Stimulated activated CD8-positive, alpha-beta memory T cell treated with anti-CD3 and anti-CD28 coated beads, Interleukin-7, amount 100 ng/mL, for 4 hours (primary cell): ENCODE data around the gene HTRA2.
"Not testable (repeated sequence)": the region's sequence is repeated elsewhere in the genome, so short reads cannot be mapped to it uniquely, and the experiment has no call there.

ENCODE experiments used
- DNase-seq, 2 donors: peaks; one replicate each; pipeline ENCODE4 v3.0.0-alpha.2; 2020; ENCODE audit warnings: low read depth in 2 of 2

Gene HTRA2

DNA sequence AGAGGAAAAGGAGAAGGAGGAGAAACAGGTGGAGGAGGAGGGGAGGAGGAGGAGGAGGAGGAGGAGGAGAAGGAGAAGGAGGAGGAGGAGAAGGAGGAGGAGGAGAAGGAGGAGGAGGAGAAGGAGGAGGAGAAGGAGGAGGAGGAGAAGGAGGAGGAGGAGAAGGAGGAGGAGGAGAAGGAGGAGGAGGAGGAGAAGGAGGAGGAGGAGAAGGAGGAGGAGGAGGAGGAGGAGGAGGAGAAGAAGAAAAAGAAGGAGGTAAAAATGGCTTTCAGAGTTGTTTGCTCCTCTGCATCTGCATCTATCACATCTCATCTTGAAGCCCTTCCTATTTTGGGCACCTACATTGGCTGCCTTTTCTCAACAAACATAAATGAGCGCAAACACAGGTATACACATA is 31.3 kb downstream of the HTRA2 start:
- not testable (repeated sequence) for DNase-seq

DNA sequence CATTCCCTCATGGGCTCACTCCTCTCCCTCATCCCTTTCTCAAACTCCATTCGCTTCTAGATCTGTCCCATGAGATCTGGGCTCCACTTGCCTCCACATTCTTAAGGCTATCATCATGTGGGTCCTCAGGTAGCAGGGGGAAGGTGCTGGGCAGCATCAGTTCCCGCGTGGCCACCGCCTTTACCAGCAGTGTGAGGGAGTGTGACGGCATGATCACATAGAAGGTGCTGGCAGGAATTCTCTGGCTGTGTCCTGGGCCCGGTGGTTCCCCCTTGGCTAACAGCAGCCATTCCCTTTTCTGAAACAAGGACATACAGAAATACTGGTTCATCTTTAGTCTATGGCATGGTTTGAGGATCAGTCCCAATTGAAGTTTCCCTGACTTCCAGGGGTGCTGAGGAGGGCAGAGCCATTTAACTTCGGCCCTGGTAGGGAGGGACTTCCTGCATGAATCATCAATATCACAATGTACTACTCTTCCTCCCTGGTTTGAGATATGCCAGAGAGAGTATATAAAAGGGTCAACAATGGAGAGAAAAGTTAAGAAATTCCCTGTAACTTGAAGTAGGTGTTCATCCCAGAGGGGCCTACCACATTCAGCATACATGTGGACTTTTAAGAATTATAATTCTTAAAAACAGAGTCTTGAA is 32.5 kb downstream of the HTRA2 start:
- no peak for DNase-seq

DNA sequence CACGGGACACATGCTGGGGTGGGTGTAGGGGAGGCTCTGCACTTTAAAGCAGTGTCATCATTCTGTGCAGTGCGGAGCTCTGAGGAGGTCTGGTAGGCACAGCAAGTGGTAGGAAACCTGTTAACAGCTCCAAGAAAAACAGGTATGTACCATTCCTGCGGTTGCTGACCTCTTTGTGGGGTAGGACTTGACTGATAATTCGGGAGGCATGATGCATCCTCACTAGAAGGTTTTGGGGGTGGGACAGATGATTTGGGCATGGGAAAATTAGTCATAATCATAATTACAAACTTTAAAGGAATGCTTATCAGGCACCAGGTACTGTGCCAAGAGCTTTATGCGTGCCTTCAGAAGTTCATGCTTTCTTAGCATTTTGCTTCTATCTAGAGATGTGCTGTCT is 34.5 kb downstream of the HTRA2 start:
- DNase-seq, result no peak

DNA sequence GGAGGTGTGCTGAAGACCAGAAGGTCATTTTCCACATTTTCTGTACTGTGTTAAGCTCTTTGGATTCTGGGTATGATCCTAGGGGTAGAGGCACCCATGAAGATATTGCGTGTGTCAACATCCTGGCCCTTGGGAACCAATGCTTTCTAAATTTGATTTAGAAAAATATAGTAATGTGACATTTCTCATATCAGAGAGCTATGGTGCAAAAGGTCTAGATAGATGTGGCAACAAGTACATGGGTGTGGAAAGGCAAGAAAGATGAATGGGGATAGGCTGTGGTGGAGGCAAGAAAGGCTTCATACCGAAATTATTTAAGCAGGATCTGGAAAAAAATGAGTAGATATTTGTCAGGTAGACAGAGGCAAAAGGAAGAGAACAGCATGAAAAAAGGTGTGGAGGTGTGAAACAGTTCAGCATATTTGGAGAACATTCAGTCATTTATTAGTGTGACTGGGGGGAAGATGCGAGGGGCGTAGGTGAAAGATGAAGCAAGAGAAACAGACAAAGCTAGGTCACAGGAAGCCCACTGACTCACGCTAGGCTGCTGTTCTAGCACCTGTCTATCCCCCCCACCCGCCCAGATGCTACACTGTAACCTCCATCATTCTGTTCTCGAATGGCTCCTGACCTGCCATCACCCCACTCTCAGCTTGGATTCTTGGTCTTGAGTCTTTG is 36.5 kb downstream of the HTRA2 start:
- DNase-seq, result no peak

DNA sequence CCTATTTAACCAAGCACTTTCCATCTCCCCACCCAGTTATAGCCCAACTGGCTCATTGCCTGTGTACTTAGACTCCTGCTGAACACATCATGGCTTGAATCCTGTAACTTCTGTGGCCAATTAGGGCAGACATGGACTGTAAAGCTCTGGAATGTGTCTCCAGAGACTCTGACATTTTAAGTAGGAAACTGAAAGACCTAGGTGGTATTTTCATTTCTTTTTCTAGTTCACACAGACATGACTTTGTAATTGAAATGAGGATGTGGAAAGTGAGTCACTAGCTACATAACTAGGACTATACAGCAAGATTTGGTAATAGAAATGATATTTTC is 37.0 kb downstream of the HTRA2 start:
- no peak for DNase-seq

DNA sequence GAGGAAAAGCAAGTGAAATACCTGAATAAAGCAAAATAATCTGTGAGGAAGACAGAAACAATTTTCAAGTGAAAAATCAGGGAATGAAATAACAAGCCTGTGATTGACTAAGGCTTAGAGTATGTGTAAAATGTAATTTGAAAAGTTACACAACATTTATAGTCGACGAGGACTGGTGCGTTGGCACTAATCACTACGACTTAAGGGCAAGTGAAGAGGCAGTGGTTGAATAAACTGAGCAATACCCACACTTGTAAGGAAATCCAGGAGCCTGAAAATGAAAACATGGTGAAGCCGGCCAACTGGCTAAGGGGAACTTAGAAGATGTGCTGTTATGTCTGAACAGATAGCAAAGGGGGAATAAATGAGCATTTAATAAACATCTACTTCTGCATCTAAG is 38.1 kb downstream of the HTRA2 start:
- DNase-seq, result no peak

DNA sequence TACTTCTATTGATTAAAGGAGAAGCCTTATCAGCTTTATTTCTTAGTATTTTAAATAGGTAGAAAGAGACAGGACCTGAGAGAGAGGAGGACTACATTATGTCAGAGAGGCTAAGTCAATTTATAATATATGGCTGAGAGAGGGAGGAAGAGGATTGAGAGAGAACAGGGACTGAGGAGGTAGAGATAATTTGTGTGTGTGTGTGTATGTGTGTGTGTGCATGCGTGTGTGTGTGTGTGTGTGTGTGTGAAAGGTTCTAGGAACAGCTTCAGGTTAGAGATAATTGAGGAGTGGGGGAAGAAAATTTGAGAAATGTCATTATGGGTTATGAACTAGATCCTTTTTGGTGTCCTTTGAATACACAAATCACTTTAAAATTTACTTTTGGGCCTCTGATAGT is 40.0 kb downstream of the HTRA2 start:
- no peak for DNase-seq

DNA sequence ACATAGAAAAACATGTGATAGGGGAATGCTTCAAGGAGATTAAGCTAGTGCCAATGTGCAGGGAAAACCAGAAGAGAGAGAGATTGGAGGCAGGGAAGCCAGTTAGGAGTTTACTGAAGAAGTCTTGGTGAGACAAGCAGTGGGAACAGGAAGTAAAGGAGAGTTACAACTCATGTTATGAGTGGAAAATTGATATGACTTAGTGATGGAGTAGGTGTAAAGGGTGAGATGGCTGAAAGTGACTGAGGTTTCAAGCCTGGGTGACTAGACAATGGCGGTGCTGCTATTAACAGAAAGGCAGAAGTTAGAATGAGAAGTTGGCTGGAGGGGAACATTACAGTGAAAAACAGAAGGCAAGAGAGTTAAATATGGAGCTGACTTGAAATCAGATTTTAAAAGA is 41.3 kb downstream of the HTRA2 start:
- no peak for DNase-seq

DNA sequence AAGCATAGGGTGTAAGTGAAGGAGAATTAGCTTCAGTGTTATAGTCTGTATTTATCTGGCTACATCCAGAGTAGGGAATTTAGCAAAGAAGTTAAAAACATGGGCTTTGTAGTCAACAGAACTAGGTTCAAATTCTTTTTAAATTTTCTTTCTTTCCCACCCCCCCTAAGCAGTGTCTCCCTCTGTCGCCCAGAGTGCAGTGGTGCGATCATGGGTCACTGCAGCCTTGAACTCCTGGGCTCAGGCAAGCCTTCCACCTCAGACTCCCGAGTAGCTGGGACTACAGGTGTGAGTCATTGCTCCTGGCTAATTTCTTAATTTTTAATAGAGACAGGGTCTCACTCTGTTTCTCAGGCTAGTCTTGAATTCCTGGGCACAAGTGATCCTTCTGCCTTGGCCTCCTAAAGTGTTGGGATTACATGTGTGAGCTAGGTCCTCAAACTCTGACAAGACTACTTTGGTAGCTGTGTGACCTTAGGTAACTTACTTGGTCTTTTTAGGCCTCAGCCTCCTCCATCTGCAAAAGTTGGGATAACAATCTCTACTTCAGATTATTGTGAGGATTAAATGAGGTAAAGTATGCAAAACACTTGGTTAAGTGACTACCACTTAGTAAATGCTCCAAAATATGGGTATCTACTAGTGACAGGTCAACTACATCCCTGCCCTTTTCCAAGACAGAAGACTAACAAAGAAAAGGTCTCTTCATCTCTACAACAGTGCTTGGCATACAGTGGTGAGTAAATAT is 42.6 kb downstream of the HTRA2 start:
- no peak for DNase-seq

DNA sequence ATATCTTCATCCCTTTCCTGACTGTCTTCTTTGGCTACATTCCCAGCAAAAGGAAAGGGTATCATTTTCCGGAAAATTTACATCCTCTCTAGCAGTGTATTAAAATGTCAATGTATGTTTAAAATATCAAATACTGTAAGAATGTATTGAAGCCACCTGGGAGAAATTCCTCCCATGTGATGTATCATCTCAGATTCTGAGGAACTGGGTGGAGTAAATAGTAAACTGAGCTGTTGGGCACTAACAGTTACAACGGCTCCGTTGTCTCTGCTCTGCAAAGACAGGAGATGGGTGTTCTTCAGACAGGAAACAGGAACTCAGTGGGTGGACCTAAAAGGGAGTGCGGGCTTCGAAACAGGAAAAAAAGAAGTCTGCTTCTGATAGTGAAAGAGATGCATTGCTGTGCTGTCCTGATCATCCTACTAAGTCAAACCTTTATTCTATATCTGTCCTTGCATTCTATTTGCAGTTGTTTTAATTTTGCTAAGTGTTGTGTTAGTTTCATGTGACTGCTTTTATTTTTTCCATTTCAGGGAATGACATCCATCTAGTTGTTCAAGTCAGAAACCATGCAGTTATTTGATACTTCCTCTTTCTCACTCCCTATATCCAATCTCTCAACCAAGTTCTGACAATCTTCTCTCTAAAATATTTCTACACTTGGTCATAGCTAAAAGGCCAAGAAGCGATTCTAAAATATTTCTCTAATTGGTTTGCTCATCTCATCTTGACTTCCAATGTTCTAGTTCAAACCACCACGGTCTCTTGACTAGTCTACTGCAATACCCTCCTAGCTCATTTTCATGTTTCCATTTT is 44.2 kb downstream of the HTRA2 start:
- no peak for DNase-seq

DNA sequence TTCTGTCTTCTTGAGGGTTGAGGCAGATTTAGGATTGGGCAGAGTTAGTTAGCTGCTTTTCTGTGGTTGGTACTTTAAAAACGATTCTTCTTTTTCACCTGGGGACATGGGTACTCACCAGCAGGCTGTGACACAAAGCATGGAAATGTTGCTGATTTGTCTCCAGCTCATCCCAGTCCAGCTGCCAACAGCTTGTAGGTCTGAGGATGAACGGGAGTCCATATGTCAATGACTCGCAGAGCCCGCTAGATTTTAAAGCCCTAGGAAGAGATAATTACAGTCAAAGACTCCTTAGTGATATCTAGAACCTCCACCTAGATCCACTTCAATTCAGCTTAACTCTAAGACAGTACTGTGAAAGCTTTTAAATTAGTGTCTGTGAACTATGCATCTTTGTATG is 45.6 kb downstream of the HTRA2 start:
- no peak for DNase-seq

DNA sequence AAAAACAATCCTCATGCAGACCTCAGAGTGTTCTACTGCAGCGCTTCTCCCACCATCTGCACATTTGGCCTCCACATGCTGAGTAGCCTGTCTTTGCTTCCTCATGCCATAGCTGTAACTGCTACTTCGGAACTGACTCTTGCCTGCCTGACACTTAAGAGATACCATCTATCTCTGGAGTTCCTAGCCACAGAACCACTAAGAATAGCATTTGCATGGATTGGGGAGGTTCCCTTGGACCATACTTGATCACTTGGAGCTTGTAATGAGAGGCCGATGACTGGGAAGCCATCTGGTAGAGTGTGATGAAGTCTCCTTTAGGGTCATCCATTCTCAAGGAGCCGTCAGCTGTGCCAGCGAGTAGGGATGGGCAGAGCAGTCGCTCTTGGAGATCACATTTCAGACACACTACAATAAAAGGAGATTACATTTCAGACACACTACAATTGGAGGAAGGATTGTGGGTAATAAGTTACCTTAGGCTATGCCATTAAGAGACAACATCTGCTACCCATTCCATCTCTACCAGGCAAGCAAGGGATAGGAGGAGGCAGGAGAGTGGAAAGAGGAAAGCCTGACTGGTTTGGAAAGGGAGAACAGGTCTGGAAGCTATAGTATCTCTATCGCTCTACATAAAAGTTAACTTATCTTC is 46.6 kb downstream of the HTRA2 start:
- no peak for DNase-seq

DNA sequence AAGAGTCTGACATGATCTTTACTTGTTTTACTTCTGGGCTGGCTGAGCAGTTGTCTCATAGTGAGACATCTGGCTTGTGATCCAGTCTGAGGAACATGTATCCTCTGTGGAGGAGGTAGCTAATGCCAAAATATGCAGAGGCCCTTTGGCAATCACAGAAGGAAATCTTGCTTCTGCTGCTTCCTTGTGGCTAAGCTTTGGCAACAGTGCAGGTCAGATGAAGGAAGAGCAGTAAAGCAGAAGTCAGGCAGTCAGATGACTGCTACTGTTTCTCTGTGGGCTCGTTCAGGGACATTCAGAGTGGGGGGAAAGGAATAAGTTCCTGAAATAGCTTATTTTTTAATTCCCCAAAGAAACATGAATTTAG is 47.1 kb downstream of the HTRA2 start:
- no peak for DNase-seq

DNA sequence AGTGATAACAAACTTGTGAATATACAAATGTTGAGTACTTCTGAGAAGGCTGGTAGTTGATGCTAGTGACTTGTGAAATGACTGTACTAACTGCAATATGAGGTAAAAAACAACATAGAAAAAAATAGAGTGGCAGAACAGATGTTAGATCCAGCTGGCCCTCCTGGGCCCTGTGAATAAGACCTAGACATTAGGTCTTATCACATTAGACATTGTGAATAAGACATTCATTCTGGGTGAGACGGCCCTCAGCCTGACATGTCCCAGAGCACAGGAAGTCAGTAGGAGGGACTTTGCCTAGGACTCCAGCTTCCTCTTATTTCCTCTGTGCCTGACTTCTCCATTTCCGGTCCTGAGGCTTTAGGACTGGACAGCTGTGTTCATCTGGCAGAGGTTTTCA is 47.7 kb downstream of the HTRA2 start:
- DNase-seq, result no peak

DNA sequence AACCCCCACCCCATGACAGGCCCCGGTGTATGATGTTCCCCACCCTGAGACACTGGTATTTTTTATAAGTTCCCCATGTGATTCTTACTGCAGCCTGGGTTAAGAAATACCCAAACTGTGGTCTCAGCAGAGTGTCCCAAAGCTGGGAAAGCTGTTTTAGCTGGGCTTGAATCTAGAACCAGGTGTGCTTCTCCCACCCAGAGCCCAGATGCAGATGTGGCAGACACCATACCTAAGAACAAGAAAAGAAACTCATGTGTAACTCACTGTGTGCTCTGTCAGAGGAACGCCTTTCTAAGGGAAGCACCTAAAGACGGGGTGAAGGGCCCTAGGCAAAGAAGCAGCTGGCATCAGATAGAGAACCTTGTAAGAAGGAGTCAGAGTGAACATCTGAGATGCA is 48.7 kb downstream of the HTRA2 start:
- no peak for DNase-seq

DNA sequence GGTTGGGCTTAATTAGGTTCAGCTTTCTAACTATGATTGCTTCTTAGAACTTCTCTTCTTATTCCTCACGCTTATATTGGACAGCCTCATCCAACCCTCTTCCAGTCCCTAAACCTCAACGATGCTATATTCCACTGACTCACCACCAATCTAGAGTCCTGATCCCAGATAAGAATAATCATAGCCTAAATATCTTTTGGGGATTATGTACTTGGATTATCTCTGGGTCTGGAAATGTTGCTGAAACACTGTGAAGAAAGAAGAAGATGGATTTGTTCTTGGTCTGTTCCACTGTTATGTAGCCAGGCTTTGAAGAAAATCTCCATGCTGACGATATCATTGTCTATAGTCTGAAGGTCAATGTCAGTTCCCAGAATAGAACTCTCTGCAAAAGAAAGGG is 51.7 kb downstream of the HTRA2 start:
- no peak for DNase-seq

DNA sequence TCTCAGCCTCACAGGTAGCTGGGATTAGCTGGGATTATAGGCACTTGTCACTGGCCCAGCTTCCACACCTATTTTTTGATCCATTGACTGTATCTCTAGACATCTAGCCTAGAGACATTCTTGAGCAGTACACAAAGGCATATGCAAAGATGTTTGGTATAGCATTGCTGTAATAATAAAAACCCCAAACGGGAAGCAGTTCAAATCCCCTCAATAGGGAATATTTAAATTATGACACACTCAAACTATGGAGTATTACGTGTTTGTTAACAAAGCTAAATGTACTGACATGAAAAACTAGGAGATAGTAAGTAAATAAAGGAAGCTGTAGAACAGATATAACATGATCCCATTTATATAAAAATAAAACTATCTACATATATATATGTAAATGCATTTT is 52.5 kb downstream of the HTRA2 start:
- no peak for DNase-seq
